Body of pancreas (tissue), 4 donors: ENCODE data around the gene CDY1B.
"Not testable (repeated sequence)": the region's sequence is repeated elsewhere in the genome, so short reads cannot be mapped to it uniquely, and the experiment has no call there.

Experiments used
- CTCF ChIP-seq, 7 experiments: fragments of 450-650 bp in 4 of 7; fragments of 200-600 bp in 3 of 7; sonication (generic) in 3 of 7; IDR thresholded peaks; one replicate each; pipeline ENCODE4 v1.5.1; 2016 to 2019; ENCODE audit warnings: antibody characterized with exemption in 7 of 7
- POLR2A ChIP-seq, 3 donors: fragments of 450-650 bp; IDR thresholded peaks; one replicate each; pipeline ENCODE4 v1.6.1; 2016; ENCODE audit warnings: antibody characterized with exemption in 3 of 3, mild to moderate bottlenecking in 2 of 3

DNA sequence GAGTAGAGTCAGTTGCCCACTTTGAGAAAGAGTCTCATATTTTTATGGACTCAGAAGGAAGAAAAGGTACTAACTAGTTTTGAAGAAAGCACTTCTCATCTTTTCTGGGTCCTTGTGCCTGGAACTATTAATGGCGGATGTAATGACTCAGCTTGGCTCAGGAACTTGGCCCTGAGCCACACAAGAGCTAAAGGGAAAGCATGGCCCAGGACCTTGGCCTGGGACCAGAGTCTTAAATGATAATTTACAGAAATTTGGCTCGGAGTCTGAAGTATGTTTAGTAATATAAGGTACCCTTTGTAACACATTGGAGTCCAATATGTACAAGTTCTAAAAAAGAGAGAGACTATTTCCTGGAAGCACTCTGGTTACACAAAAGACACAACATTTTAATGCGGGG lies 4.6 kb downstream of the CDY1B start:
- TF ChIP-seq POLR2A, CTCF (IDR thresholded peaks at IDR 0.05): not testable (repeated sequence)
